Measurements from ENCODE around the gene DOK5. TPM values are rescaled to one million over a fixed set of nuclear protein-coding genes. Genes with fewer than 3 reads are reported as not detected.
"Not testable (repeated sequence)": the region's sequence is repeated elsewhere in the genome, so short reads cannot be mapped to it uniquely, and the experiment has no call there.

DOK5 gene
- total RNA-seq, result 1 to 10 TPM; 4.7 to 5.5 TPM

DNA sequence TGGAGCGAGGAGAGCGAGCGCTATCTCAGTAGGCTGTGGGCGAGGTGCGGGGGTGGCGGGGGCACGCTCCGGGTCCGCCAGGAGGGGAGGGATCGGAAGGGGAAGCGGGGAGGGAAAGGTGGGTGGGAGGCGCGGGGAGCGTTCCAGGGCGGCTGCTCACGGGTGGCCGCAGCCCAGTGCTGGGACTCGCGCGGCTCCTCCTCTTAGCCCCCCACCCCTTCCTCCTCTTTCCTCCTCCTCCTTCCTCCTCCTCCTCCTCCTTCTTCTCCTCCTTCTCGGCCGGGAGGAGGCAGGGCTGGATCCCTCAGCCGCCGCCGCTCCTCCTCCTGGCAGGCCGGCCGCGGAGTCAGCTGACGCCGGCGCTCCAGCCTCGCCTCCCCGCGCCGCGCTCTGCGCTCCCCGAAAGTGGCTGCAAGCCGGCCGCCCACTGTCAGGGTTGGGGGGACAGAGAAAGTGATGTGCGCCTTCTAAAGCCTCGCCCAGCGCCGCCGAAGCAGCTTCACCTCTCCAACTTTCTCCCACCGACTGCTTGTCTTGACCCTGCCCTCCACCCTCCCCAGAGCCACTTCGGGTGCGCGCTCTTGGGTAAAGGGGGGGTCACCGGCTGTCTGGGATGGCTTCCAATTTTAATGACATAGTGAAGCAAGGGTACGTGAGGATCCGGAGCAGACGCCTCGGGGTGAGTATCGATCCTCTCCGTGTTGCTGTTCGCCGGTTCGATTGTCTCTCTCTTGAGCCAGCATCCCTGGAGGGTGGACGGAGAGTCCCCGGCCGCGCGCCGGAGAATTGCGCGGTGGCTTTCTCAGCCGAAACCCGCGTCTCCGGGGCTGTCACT is at the start of gene DOK5:
Gene DOK5, plus strand, starts transcription at position 260 of the 835 bp plus-strand sequence. Its CDS starts 354 bp downstream, at position 614.
- CTCF ChIA-PET, result no interaction called here

DNA sequence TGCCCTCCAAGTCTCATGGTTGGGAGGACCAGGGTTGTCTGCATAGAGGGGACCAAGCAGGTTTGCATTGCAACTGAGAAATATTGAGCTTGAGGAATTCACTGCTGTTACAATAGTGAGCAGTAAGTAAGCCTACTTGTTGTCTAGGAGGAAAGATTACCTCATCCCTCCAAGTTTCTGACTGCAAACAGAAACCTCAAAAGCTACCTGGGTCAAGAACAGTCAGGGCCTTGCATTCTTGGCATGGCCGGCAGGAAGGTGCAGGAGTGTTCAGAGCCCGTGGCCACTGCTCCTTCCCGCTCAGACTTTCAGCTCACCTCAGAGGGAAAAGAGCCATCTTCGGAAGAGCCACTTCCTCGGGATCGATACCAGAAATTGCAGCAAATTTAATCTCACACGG is 46.0 kb upstream of the DOK5 start:
- ChIA-PET POLR2A (no interaction called here), CTCF (no interaction called here)

More for the DNA sequence above, at the start of gene DOK5:
- POLR2A ChIA-PET, result no interaction called here

DNA sequence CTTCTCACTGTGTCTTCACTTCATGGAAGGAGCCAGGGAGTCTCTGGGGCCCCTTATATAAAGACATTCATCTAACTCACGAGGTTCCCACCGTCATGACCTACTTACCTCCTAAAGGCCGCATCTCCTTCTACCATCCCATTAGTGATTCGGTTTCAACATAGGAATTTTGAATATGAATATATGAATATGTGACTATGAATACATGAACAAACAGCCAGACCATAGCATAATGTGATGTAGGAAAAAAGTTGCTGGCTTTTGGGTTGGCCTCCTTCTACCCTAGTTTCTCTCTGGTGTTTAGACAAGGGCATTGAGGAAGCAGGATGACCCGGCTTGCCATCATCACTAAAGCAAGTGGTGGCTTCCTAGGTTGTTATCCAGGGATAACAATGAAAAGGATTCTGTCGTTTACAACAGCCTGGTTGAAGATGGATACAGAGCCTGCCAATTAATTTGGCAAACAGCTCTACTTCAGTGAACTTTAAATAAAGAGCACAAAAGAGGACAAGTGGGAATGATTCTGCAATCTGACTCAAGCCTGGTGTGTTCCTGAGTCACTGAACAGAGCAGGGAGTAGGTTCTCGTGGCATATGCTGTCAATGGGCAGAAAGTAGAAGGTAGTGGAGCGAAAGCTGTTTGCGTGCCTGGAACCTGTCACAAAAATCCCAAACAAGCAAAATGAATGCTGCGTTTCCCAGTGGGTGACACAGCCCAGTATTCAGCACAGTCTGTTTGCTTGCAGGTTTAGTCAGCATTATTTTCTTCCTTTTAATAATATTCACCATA is 44.0 kb upstream of the DOK5 start:
- ChIA-PET CTCF (no interaction called here), POLR2A (no interaction called here)

DNA sequence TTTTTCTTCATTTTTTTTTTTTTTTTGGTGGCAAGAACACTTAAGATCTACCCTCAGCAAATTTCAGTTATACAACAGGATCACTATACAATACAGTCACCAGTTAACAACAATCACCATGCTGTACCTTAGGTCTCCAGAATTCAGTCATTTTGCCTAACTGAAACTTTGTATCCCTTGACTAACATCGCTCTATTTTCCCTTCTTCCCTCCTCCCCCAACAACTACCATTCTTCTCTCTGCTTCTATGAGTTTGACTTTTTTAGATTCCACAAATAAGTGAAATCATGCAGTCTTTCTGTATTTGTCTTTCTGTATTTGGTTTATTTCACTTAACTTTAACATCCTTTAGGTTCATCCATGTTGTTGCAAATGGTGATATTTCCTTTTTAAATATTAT is 42.4 kb upstream of the DOK5 start:
- ChIA-PET POLR2A (no interaction called here), CTCF (no interaction called here)

DNA sequence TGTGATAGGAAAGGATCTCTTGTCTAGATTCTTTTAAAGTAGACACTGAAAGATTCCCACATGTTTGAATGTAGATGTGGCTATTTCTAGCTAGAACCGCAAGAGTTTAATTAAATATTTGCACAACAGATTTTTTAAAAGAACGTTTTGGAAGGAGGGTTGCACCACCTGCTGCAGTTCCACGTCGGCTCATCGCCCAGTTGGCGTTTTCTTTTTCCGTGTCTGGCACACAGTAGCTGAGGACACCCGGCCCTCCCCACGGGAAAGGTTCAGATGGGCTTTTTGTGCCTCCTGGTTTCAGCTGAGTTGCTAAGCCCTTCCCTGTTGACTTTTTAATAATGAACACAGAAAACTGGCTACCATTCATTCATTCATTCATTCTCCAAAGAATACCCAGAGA is 41.8 kb upstream of the DOK5 start:
- POLR2A ChIA-PET, result no interaction called here
- CTCF ChIA-PET, result no interaction called here

DNA sequence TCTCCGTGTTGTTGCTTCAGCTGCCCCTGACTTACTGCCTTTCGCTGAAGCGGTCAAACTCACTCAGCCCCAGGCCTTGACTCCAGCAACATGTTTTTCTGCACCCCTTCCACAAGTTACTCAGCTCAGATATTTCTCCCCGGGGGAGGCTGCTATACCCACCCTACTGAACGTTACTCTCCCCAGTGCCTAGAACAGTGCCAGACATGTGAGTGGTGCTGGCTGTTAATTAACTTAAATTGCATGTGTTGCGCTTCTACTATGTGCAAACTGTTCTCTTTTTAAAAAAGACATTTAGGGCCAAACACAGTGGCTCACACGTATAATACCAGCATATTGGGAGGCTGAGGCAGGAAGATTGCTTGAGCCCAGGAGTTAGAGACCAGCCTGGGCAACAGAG is 41.2 kb upstream of the DOK5 start:
- POLR2A ChIA-PET, result no interaction called here
- CTCF ChIA-PET, result no interaction called here

DNA sequence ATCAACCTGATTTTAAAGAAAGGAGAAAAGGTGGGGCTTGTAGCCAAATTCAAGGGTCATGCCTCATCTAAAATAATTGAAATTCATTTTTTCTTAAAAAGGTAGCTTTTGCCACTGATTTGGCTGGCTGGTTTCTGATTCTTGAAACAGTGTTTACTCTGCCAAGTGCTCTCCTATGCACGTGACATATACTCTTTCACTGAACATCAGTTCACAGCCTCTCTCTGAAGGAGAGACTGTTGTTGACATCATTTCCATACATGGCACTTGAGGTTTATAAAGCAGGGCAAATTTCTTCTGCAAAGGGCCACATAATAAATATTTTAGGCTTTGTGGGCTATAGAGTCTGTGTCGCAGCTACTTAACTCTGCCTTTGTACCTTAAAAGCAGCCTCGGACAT is 40.4 kb upstream of the DOK5 start:
- ChIA-PET CTCF (no interaction called here), POLR2A (no interaction called here)

DNA sequence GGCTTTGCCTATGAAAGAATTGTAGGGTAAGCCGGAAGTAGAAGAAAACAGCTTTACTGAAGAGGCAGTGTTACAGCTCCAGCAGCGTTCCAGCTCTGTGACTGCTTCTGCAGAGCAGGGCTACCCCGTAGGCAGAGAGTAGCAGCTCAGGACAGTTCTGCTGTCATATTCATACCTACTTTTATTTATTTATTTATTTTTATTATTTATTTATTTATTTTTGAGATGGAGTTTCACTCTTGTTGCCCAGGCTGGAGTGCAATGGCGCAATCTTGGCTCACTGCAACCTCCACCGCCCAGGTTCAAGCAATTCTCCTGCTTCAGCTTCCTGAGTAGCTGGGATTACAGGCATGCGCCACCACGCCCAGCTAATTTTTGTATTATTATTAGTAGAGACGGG is 39.0 kb upstream of the DOK5 start:
- CTCF ChIA-PET, POLR2A ChIA-PET: not testable (repeated sequence)

DNA sequence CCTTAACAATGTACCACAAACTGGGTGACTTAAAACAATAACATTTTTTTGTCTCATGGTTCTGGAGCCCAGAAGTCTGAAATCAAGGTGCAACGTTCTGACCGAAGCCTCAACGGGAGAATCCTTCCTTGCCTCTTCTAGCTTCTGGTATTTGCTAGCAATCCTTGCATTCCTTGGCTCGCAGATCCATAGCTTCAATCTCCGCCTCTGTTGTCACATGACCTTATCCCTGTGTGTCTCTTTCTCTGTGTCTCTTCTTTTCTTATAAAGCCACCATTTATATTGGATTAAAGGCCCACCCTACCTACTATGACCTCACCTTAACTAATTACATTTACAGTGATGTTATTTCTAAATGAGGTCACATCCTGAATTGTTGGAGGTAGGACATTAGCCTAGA is 37.2 kb upstream of the DOK5 start:
- CTCF ChIA-PET, result no interaction called here
- POLR2A ChIA-PET, result no interaction called here

DNA sequence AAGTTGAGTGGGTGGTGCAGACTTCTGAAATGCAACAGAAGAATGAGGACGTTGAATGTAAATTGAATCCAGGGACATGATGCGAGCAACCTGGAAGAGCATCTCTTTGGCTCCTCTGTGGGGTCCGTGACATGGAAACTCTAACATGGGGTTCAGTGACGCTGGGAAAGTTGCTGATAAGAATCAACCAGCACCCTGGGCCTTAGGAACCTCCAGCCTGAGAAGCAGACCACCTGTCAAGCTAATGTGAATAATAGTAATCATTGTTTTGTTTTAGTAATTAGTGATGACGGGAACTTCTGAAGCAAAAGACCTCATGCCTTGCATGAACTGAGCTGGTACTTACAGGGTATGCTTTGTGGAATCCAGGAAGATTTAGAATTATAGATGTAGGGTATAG is 25.2 kb upstream of the DOK5 start:
- ChIA-PET POLR2A (no interaction called here), CTCF (no interaction called here)

DNA sequence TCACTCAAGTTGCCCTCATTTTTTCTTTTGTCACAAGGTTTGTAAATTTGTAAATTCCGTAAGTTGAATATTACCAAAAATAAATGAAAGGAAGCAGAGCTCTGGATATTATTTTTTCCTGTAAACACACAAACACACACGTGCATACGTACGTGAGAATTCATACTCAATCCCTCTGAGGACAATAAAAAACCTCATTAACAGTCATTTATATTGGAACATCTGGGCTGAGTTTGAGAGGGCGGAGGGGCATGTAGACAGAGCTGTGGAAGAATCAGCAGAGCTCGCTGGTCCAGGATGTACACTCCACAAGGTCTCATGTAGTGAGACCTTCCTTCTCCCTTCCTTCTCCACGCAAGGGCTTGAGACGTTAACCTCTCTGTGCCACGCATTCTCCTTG is 24.2 kb upstream of the DOK5 start:
- ChIA-PET POLR2A (no interaction called here), CTCF (no interaction called here)

DNA sequence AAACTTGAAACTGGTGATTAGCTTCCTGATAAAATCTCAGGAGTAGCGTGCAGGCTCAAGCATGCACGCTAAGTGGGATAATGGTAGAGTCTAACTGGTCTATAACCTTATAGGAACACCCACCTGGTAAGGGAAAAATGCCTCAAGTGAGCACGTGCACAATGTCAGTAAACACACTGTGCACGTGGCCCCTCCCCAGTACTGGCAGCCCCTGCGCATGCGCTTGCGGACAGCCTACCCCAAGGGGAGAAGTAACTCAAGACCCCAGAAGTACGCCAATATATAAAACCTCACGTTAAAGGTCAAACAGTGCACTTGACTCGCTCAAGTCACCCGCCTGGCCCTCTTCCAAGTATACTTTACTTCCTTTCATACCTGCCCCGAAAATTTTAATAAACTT is 23.1 kb upstream of the DOK5 start:
- ChIA-PET POLR2A (no interaction called here), CTCF (no interaction called here)

DNA sequence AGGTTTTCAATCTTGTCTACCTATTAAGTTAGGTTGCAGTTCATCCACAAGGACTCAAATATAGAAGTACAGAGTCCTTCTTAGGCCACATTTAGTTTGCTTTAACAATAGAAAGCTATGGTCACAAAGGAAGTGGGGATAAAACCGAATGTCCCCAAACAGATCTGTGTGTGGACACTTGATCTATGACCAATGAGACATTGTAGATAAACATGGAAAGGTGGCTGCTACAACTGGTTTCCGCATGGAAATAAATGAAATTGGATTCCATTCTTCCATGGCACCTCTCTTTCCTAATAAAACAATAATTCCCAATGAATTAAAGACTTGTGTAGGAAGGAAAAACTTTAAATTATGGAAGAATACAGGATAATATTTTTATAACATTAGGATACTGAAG is 20.4 kb upstream of the DOK5 start:
- ChIA-PET POLR2A (no interaction called here), CTCF (no interaction called here)

DNA sequence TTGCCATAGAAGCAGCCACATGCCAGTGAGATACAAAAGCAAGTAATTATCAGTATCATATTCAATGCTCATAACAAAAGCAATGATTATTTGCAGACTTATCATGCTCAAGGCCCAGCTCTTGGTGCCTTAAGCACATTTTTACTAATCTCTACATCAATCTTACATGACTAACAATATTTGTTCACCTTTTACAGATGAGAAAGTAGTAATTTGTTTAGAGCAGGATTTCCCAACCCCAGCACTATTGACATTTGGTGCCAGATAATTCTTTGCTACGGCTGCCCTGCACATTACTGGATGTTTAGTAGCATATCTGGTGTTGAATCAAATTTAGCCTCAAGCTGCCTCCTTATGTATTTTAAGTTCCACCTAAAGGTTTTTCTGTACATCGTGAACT is 19.0 kb upstream of the DOK5 start:
- CTCF ChIA-PET, result no interaction called here

DNA sequence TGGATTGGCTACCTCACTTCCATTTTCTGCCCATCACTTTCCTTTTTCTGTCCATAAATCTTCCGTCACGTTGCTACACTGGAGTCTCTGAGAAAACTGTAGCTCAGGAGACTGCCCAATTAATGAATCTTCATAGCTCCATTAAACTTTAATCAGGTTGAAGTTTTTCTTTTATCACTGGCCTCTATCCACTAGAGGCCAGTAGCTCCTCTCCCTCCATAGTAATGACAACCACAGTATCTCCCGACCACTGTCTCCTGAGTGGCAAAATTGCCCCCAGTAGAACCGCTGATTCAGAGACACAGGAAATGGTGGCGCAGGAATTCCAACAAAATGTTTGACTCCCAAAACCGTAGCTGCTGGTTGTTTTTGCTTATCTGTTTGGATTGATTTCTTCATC is 18.4 kb upstream of the DOK5 start:
- ChIA-PET POLR2A (no interaction called here), CTCF (no interaction called here)

More for the DNA sequence above, 19.0 kb upstream of the DOK5 start:
- POLR2A ChIA-PET, result no interaction called here

DNA sequence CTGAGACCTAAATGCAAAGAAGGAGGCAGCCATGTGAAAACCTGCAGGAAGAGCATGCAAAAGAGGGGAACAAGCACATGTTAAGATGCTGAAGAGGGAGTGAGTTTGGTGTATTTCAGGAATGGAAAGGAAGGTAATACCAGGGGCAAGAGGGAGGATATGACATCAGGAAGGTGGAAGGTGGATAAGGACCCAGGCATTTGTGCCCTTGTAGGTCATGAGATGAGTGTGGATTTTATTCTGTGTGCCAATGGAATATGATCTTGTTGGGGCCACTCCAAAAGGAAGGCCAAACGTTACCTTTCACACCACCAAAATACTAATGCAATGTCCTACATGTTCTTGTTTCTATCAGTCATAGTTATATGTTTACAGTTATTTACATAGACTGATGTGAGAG is 17.2 kb upstream of the DOK5 start:
- POLR2A ChIA-PET, result no interaction called here
- CTCF ChIA-PET, result no interaction called here

DNA sequence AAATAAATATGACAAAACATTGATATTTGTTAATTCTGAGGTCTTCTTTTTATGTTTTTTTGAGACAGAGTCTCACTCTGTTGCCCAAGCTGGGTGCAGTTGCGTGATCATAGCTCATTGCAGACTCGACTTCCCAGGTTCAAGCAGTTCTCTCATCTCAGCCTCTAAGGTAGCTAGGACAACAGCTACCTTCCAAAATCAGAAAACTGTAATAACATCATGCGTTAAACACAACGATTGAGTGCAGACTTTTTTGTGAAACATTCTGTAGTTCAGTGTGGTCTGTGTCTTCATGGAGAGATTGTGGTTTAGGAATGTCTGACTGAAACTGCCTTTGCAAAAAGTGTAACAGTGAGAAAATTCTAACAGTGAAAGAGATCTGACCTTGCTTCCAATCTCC is 16.1 kb upstream of the DOK5 start:
- ChIA-PET POLR2A (no interaction called here), CTCF (no interaction called here)

DNA sequence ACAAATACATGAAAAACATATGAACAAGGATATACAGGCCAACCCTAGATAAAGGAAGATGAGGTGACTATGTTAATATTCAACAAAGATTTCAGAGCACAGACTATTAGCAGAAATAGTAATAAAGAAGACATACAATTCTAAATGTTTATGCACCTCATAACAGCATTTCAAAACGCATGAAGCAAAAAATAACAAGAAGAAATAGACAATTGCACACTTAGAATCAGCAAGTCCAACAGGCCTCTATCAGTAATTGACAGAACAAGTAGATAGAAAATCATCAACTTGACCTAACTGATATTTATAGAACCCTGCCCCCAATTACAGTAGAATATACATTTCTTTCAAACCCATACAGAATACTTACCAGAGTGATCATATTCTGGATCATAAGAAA is 11.4 kb upstream of the DOK5 start:
- POLR2A ChIA-PET, result no interaction called here
- CTCF ChIA-PET, result no interaction called here

DNA sequence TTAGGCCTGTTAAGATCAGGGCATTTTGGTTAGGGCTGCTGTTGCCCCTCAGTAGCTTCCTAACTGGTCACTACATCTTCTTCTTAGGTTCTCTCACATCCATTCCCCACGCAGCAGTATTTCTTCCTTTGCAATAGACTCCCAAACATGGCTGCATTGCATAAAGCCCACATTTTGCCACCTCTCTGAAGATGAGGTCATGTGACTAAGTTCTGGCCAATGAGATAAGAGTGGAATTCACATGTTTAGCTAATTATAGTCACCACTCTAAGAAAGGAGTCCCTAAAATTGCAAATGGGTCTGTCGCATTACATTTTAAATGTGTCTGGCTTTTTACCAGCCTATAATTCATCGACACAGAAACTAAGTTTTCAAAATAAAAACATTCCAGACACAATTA is 9.3 kb upstream of the DOK5 start:
- CTCF ChIA-PET, result no interaction called here

DNA sequence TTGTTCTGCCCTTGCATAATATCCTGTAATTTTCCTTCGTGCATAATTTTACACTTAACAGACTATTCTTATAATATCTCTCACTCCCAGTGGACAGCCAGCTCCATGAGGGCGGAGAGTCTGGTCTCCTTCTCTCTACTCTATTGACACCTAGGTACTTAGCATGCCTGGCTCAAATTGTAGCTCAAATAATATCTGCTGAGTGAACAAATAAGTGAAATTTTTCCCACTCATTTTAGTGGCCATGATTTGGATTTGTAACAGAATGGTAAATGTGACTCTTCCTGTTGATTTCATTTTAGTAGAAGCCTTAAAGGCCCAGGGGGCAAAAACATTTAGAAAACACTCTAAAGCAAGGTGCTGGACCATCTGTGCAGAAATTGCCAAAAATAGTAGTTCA is 7.8 kb upstream of the DOK5 start:
- ChIA-PET POLR2A (no interaction called here), CTCF (no interaction called here)

More for the DNA sequence above, 9.3 kb upstream of the DOK5 start:
- POLR2A ChIA-PET, result no interaction called here

DNA sequence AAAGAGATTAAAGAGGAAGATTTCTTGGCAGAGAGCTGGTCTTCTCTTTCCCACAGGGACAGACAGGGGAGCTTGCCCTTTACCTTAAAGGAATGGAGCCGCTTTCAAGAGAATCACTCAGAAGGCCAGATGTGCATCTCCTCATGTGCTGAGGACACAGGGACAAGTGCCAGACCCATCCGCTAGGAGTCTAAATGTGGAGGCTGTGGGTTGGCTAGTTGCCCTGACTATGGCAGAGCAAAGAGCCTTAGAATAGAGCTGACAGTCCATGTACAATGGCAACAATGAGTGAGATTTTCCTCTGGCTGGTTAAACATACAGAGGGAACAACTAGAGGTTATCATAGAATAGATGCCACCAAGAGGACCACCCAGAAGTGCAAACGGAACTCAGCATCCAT is 7.3 kb upstream of the DOK5 start:
- ChIA-PET CTCF (no interaction called here), POLR2A (no interaction called here)

DNA sequence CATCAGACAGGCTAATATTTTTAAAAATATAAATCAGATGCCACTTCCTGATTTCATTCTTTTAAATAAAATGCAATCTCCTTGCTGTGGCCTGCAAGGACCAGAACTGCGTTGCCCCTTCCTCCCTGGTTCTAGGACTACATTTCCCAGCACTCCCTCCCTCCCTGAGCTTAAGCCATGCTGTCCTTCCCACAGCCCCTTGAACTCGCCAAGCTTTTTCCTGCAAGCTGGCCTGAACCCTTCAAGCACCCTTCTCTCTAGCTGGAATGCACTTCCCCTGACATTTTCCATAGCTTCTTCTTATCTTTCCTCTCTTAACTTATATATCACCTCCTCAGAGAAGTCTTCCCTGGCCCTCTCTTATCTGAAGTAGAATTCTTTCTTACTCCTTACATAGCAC is 6.1 kb upstream of the DOK5 start:
- ChIA-PET POLR2A (no interaction called here), CTCF (no interaction called here)
